NCI-H526 treated with DMSO at 0.1 percent for 48 hours (cell line): Measurements from ENCODE around the gene PGM3.

Experiments used
- DNase-seq: peaks from one replicate; lab custom pipeline; 2025; lab: John Stamatoyannopoulos, UW

Gene PGM3

DNA sequence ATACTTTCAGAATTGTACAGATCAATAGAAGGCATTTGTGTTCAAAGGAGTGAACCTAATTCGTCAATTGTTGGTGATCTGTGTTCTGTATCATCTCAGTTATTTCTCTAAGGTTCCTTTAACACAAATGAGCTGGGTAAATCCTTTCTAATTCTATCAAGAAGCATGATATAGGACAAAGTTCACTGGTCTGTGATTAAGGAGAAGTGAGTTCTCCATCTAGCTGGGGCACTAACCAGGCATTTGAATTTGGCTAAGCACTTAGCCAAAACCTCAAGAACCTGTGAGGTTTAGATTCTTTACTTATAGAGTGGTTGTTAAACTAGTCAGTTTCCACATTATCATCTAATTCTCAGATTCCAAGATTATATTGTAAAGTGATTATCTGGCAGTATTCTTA, 75.3 kb downstream of the PGM3 start:
- DNase-seq, result no peak
